Measurements from ENCODE around the gene MKRN2.

Gene MKRN2

GRCh38 chr3:12556314-12556689 lies 585 bp upstream of the MKRN2 start:
- no peak for DNase-seq (ENCODE audit: low read depth)

GRCh38 chr3:12557473-12558100 lies 700 bp downstream of the MKRN2 start:
- peak overlapping the region; percentile 96 for H3K4me3 ChIP-seq (ENCODE audit: low read depth, low read length)
- DNase-seq (ENCODE audit: low read depth): no peak
- no peak for TF ChIP-seq CTCF (IDR thresholded peaks at IDR 0.05; ENCODE audit: control insufficient read depth, extremely low read depth, insufficient read depth)

More at GRCh38 chr3:12556314-12556689, 585 bp upstream of the MKRN2 start:
- H3K4me3 ChIP-seq (ENCODE audit: low read depth, low read length): peak overlapping the region; percentile 96
- no peak for TF ChIP-seq CTCF (IDR thresholded peaks at IDR 0.05; ENCODE audit: control insufficient read depth, extremely low read depth, insufficient read depth)

- peak overlapping the region; percentile 96 for H3K4me3 ChIP-seq (ENCODE audit: low read depth, low read length)
- TF ChIP-seq CTCF (IDR thresholded peaks at IDR 0.05; ENCODE audit: control insufficient read depth, extremely low read depth, insufficient read depth): no peak
- DNase-seq (ENCODE audit: low read depth): no peak
Measured at GRCh38 chr3:12558706-12559105, 1.8 kb downstream of the MKRN2 start.

- no peak for DNase-seq (ENCODE audit: low read depth)
- no peak for TF ChIP-seq CTCF (IDR thresholded peaks at IDR 0.05; ENCODE audit: control insufficient read depth, extremely low read depth, insufficient read depth)
- no peak overlapping the region for H3K4me3 ChIP-seq (ENCODE audit: low read depth, low read length)
Measured at GRCh38 chr3:12559520-12559919, 2.6 kb downstream of the MKRN2 start.

GRCh38 chr3:12560505-12561190 lies 3.8 kb downstream of the MKRN2 start:
- H3K4me3 ChIP-seq (ENCODE audit: low read depth, low read length): no peak overlapping the region
- no peak for DNase-seq (ENCODE audit: low read depth)
- TF ChIP-seq CTCF (IDR thresholded peaks at IDR 0.05; ENCODE audit: control insufficient read depth, extremely low read depth, insufficient read depth): no peak

GRCh38 chr3:12561397-12561796 lies 4.5 kb downstream of the MKRN2 start:
- no peak for DNase-seq (ENCODE audit: low read depth)
- no peak overlapping the region for H3K4me3 ChIP-seq (ENCODE audit: low read depth, low read length)
- no peak for TF ChIP-seq CTCF (IDR thresholded peaks at IDR 0.05; ENCODE audit: control insufficient read depth, extremely low read depth, insufficient read depth)

GRCh38 chr3:12562451-12562850 lies 5.6 kb downstream of the MKRN2 start:
- H3K4me3 ChIP-seq (ENCODE audit: low read depth, low read length): no peak overlapping the region
- no peak for TF ChIP-seq CTCF (IDR thresholded peaks at IDR 0.05; ENCODE audit: control insufficient read depth, extremely low read depth, insufficient read depth)
- no peak for DNase-seq (ENCODE audit: low read depth)
